Activated CD4-positive, alpha-beta memory T cell treated with anti-CD3 and anti-CD28 coated beads, Interleukin-2, amount 10 ng/mL, durations not matched to agents 7 days and 5 days (primary cell): ENCODE data around the gene KRT39. TPM values are rescaled to one million over a fixed set of nuclear protein-coding genes. Genes with fewer than 3 reads are reported as not detected.

ENCODE experiments used
- CTCF ChIA-PET: fragments of 350-600 bp; sonication (Branson Sonifier 250); formaldehyde crosslinking; loops from one replicate; lab custom pipeline; 2021; ENCODE audit warnings: antibody characterized with exemption, inconsistent platforms; lab: Charles Lee
- POLR2A ChIA-PET: fragments of 350-600 bp; sonication (Branson Sonifier 250); formaldehyde crosslinking; loops from one replicate; lab custom pipeline; 2021; ENCODE audit warnings: antibody characterized with exemption; lab: Charles Lee
- DNase-seq: peaks from one replicate; pipeline ENCODE4 v3.0.0-alpha.2; 2020
- H3K27ac Mint-ChIP-seq: one replicate; pipeline ENCODE4 v1.8.0; 2021; ENCODE audit warnings: mild to moderate bottlenecking, mixed read lengths
- H3K27me3 Mint-ChIP-seq: one replicate; pipeline ENCODE4 v1.8.0; 2021; ENCODE audit warnings: mixed read lengths
- H3K36me3 Mint-ChIP-seq: one replicate; pipeline ENCODE4 v1.8.0; 2021; ENCODE audit warnings: low read depth, mixed read lengths
- H3K4me1 Mint-ChIP-seq: one replicate; pipeline ENCODE4 v1.8.0; 2021; ENCODE audit warnings: mixed read lengths
- H3K4me3 Mint-ChIP-seq: one replicate; pipeline ENCODE4 v1.8.0; 2021; ENCODE audit warnings: mild to moderate bottlenecking, mixed read lengths
- H3K9me3 Mint-ChIP-seq: one replicate; pipeline ENCODE4 v1.8.0; 2021; ENCODE audit warnings: mixed read lengths
- total RNA-seq, 2 experiments: library from RNA; stranded (reverse); gene quantifications; one replicate each; pipeline ENCODE4 v1.2.3, GENCODE V29; 2021

KRT39 gene
- total RNA-seq, 2 experiments from 2014 or later, result not detected

- H3K4me1 Mint-ChIP-seq, result no peaks in the 10 kb centered on the region
- no peaks in the 10 kb centered on the region for H3K36me3 Mint-ChIP-seq
- H3K27ac Mint-ChIP-seq, result no peak overlapping the region
- no peak for DNase-seq
- no peaks in the 10 kb centered on the region for H3K9me3 Mint-ChIP-seq
- no peak overlapping the region for H3K4me3 Mint-ChIP-seq
- peaks cover 40% of the 10 kb centered on the region for H3K27me3 Mint-ChIP-seq
- CTCF ChIA-PET, result no interaction called here
- POLR2A ChIA-PET, result no interaction called here
Observed at GRCh38 chr17:40997361-40997760, 30.6 kb upstream of the KRT39 start.

- H3K27ac Mint-ChIP-seq, result no peak overlapping the region
- DNase-seq, result no peak
- ChIA-PET POLR2A (no interaction called here), CTCF (no interaction called here)
- H3K4me3 Mint-ChIP-seq, result no peak overlapping the region
- H3K27me3 Mint-ChIP-seq, result peaks cover 43% of the 10 kb centered on the region
- no peaks in the 10 kb centered on the region for H3K36me3 Mint-ChIP-seq
- no peaks in the 10 kb centered on the region for H3K9me3 Mint-ChIP-seq
- H3K4me1 Mint-ChIP-seq, result no peaks in the 10 kb centered on the region
Observed at GRCh38 chr17:40996829-40997228, 30.1 kb upstream of the KRT39 start.

- no peak for DNase-seq
- Mint-ChIP-seq H3K4me1 (no peaks in the 10 kb centered on the region), H3K27me3 (peaks cover 48% of the 10 kb centered on the region), H3K27ac (no peak overlapping the region), H3K9me3 (no peaks in the 10 kb centered on the region), H3K4me3 (no peak overlapping the region), H3K36me3 (no peaks in the 10 kb centered on the region)
- POLR2A ChIA-PET, result no interaction called here
- CTCF ChIA-PET, result interaction anchor here (0.6 kb wide), 1 partner anchor 22 kb away, joined by 3 read pairs; no protein-coding TSS in a partner anchor
Observed at GRCh38 chr17:40995116-40995515, 28.4 kb upstream of the KRT39 start.

GRCh38 chr17:40993839-40994238, 27.1 kb upstream of the KRT39 start, which contains the start of gene KRTAP3-3:
KRTAP3-3 (minus strand) TSS chr17:40994164; CDS start chr17:40994097, 67 bp downstream.
- Mint-ChIP-seq H3K4me1 (no peaks in the 10 kb centered on the region), H3K27ac (no peak within 1 kb of the TSS), H3K4me3 (no peak within 1 kb of the TSS), H3K36me3 (no peaks in the 10 kb centered on the region), H3K9me3 (no peaks in the 10 kb centered on the region), H3K27me3 (peaks cover 49% of the 10 kb centered on the region)
- CTCF ChIA-PET, result no interaction called here
- POLR2A ChIA-PET, result no interaction called here
- DNase-seq, result no peak

- CTCF ChIA-PET, result no interaction called here
- Mint-ChIP-seq H3K4me3 (no peak overlapping the region), H3K27me3 (peaks cover 45% of the 10 kb centered on the region), H3K4me1 (no peaks in the 10 kb centered on the region), H3K27ac (no peak overlapping the region), H3K36me3 (no peaks in the 10 kb centered on the region), H3K9me3 (no peaks in the 10 kb centered on the region)
- POLR2A ChIA-PET, result no interaction called here
- no peak for DNase-seq
Observed at GRCh38 chr17:40993084-40993483, 26.3 kb upstream of the KRT39 start.

- DNase-seq, result no peak
- Mint-ChIP-seq H3K4me3 (no peak overlapping the region), H3K27ac (no peak overlapping the region), H3K4me1 (no peaks in the 10 kb centered on the region), H3K27me3 (peaks cover 45% of the 10 kb centered on the region), H3K36me3 (no peaks in the 10 kb centered on the region), H3K9me3 (no peaks in the 10 kb centered on the region)
- ChIA-PET POLR2A (no interaction called here), CTCF (interaction anchor here (0.5 kb wide), 1 partner anchor 549 kb away, joined by 3 read pairs; no protein-coding TSS in a partner anchor)
Observed at GRCh38 chr17:40992666-40993065, 25.9 kb upstream of the KRT39 start.

GRCh38 chr17:40986920-40987319, 20.2 kb upstream of the KRT39 start:
- CTCF ChIA-PET, result no interaction called here
- no peaks in the 10 kb centered on the region for H3K4me1 Mint-ChIP-seq
- no peak overlapping the region for H3K27ac Mint-ChIP-seq
- no peak for DNase-seq
- no peaks in the 10 kb centered on the region for H3K36me3 Mint-ChIP-seq
- POLR2A ChIA-PET, result no interaction called here
- H3K4me3 Mint-ChIP-seq, result no peak overlapping the region
- H3K27me3 Mint-ChIP-seq, result peaks cover 35% of the 10 kb centered on the region
- no peaks in the 10 kb centered on the region for H3K9me3 Mint-ChIP-seq

- no peak within 1 kb of the TSS for H3K27ac Mint-ChIP-seq
- no peak for DNase-seq
- no peaks in the 10 kb centered on the region for H3K9me3 Mint-ChIP-seq
- ChIA-PET CTCF (no interaction called here), POLR2A (no interaction called here)
- H3K4me1 Mint-ChIP-seq, result no peaks in the 10 kb centered on the region
- peaks cover 27% of the 10 kb centered on the region for H3K27me3 Mint-ChIP-seq
- no peaks in the 10 kb centered on the region for H3K36me3 Mint-ChIP-seq
- no peak within 1 kb of the TSS for H3K4me3 Mint-ChIP-seq
Observed at GRCh38 chr17:40984226-40984625, 17.5 kb upstream of the KRT39 start, which contains the start of gene KRT40. KRT40 (minus strand) TSS chr17:40984326; CDS start chr17:40984273, 53 bp downstream.

- Mint-ChIP-seq H3K36me3 (no peaks in the 10 kb centered on the region), H3K4me1 (no peaks in the 10 kb centered on the region), H3K27me3 (peaks cover 19% of the 10 kb centered on the region), H3K4me3 (no peak overlapping the region), H3K27ac (no peak overlapping the region), H3K9me3 (no peaks in the 10 kb centered on the region)
- CTCF ChIA-PET, result no interaction called here
- POLR2A ChIA-PET, result no interaction called here
- no peak for DNase-seq
Observed at GRCh38 chr17:40981115-40981514, 14.4 kb upstream of the KRT39 start.

GRCh38 chr17:40980596-40980995, 13.8 kb upstream of the KRT39 start:
- Mint-ChIP-seq H3K27me3 (peaks cover 17% of the 10 kb centered on the region), H3K36me3 (no peaks in the 10 kb centered on the region), H3K4me1 (no peaks in the 10 kb centered on the region), H3K9me3 (no peaks in the 10 kb centered on the region), H3K4me3 (no peak overlapping the region), H3K27ac (no peak overlapping the region)
- ChIA-PET CTCF (no interaction called here), POLR2A (no interaction called here)
- no peak for DNase-seq

GRCh38 chr17:40980117-40980516, 13.4 kb upstream of the KRT39 start:
- Mint-ChIP-seq H3K4me3 (no peak overlapping the region), H3K27me3 (peaks cover 21% of the 10 kb centered on the region), H3K9me3 (no peaks in the 10 kb centered on the region), H3K27ac (no peak overlapping the region), H3K4me1 (no peaks in the 10 kb centered on the region), H3K36me3 (no peaks in the 10 kb centered on the region)
- CTCF ChIA-PET, result no interaction called here
- DNase-seq, result no peak
- POLR2A ChIA-PET, result no interaction called here

- Mint-ChIP-seq H3K27ac (no peak overlapping the region), H3K9me3 (no peaks in the 10 kb centered on the region), H3K36me3 (no peaks in the 10 kb centered on the region), H3K4me3 (no peak overlapping the region), H3K4me1 (no peaks in the 10 kb centered on the region), H3K27me3 (peaks cover 16% of the 10 kb centered on the region)
- CTCF ChIA-PET, result no interaction called here
- DNase-seq, result no peak
- POLR2A ChIA-PET, result no interaction called here
Observed at GRCh38 chr17:40978575-40979151, 11.9 kb upstream of the KRT39 start.

GRCh38 chr17:40975516-40975915, 8.8 kb upstream of the KRT39 start:
- Mint-ChIP-seq H3K27me3 (peaks cover 18% of the 10 kb centered on the region), H3K27ac (no peak overlapping the region), H3K9me3 (no peaks in the 10 kb centered on the region), H3K4me3 (no peak overlapping the region), H3K36me3 (no peaks in the 10 kb centered on the region), H3K4me1 (no peaks in the 10 kb centered on the region)
- POLR2A ChIA-PET, result no interaction called here
- no peak for DNase-seq
- CTCF ChIA-PET, result no interaction called here

- ChIA-PET POLR2A (no interaction called here), CTCF (no interaction called here)
- no peaks in the 10 kb centered on the region for H3K9me3 Mint-ChIP-seq
- H3K4me1 Mint-ChIP-seq, result no peaks in the 10 kb centered on the region
- no peak overlapping the region for H3K27ac Mint-ChIP-seq
- DNase-seq, result no peak
- H3K27me3 Mint-ChIP-seq, result peaks cover 19% of the 10 kb centered on the region
- H3K4me3 Mint-ChIP-seq, result no peak overlapping the region
- no peaks in the 10 kb centered on the region for H3K36me3 Mint-ChIP-seq
Observed at GRCh38 chr17:40974366-40974765, 7.6 kb upstream of the KRT39 start.
